Activated CD8-positive, alpha-beta T cell treated with anti-CD3 and anti-CD28 coated beads, Interleukin-2, amount 10 ng/mL, durations not matched to agents 7 days and 5 days (primary cell): ENCODE measurements around the gene MRPS2. TPM values are rescaled to one million over a fixed set of nuclear protein-coding genes. Genes with fewer than 3 reads are reported as not detected.

Experiments
- ATAC-seq: fragments of 150-1000 bp; cut with Tn5 transposase; one replicate; pipeline ENCODE4 v1.10.0; 2021; ENCODE audit warnings: moderate library complexity
- CTCF ChIA-PET: fragments of 350-600 bp; sonication (Branson Sonifier 250); formaldehyde crosslinking; loops from one replicate; lab custom pipeline; 2021; ENCODE audit warnings: antibody characterized with exemption; lab: Charles Lee
- POLR2A ChIA-PET: fragments of 350-600 bp; sonication (Branson Sonifier 250); formaldehyde crosslinking; loops from one replicate; lab custom pipeline; 2021; ENCODE audit warnings: antibody characterized with exemption; lab: Charles Lee
- DNase-seq: peaks from one replicate; pipeline ENCODE4 v3.0.0-alpha.2; 2020
- H3K27ac Mint-ChIP-seq: one replicate; pipeline ENCODE4 v1.8.0; 2021; ENCODE audit warnings: mild to moderate bottlenecking, mixed read lengths
- H3K27me3 Mint-ChIP-seq: one replicate; pipeline ENCODE4 v1.8.0; 2021; ENCODE audit warnings: low read depth, mixed read lengths
- H3K36me3 Mint-ChIP-seq: one replicate; pipeline ENCODE4 v1.8.0; 2021; ENCODE audit warnings: low read depth, mixed read lengths
- H3K4me1 Mint-ChIP-seq: one replicate; pipeline ENCODE4 v1.8.0; 2021; ENCODE audit warnings: low read depth, mixed read lengths
- H3K4me3 Mint-ChIP-seq: one replicate; pipeline ENCODE4 v1.8.0; 2021; ENCODE audit warnings: mild to moderate bottlenecking, mixed read lengths
- H3K9me3 Mint-ChIP-seq: one replicate; pipeline ENCODE4 v1.8.0; 2022; ENCODE audit warnings: mixed read lengths; ENCODE audit not compliant: insufficient read depth
- total RNA-seq, 2 experiments: library from RNA; stranded (reverse); gene quantifications; one replicate each; pipeline ENCODE4 v1.2.3, GENCODE V29; 2021

The MRPS2 gene
- total RNA-seq, 2 experiments from 2014 or later = 28.4 to 32.9 TPM

DNA sequence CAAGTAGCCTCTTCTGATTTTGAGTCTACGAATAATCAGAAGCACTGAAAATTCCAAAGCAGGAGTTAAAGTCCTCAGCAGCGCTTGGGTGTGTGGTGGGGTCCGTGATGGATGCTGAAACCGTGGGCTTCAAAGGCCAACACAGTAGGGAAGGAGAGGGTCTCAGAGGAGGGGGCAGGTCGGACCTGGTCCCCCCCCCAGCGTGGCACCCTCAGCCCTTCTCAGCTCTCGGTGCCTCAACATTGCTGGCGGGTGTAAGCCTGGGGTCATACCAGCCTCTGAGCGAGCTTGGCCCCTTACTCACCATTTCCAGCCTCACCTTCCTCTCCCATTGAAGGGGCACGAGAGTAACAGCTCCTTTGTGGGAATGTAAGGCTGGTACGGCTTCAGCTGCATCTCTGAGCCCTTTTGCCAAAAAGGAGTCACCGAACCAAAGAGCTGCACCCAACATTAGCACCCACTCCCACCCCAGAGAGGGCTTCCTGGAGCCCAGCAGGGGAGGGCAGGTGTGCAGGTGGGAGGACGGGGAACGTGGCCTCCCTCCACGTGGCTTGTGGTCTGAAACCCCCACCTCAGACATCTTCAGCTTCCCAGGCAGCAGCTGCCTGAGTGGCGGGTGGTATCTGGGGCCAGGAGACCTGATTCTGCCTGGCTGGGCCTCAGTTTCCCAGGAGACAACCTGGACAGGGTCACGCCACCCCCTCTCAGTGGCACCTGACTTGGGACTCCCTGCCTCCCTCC is 14.0 kb downstream of the MRPS2 start:
- CTCF ChIA-PET = interaction anchor here (0.8 kb wide), 1 partner anchor 10 kb away, joined by 3 read pairs; no protein-coding TSS in a partner anchor
- Mint-ChIP-seq H3K4me1 (peaks cover 15% of the 10 kb centered on the region), H3K9me3 (no peaks in the 10 kb centered on the region), H3K27ac (no peak overlapping the region), H3K27me3 (peaks cover 23% of the 10 kb centered on the region), H3K36me3 (no peaks in the 10 kb centered on the region), H3K4me3 (no peak overlapping the region)
- DNase-seq (no peak), ATAC-seq (no peak)
- POLR2A ChIA-PET = no interaction called here

DNA sequence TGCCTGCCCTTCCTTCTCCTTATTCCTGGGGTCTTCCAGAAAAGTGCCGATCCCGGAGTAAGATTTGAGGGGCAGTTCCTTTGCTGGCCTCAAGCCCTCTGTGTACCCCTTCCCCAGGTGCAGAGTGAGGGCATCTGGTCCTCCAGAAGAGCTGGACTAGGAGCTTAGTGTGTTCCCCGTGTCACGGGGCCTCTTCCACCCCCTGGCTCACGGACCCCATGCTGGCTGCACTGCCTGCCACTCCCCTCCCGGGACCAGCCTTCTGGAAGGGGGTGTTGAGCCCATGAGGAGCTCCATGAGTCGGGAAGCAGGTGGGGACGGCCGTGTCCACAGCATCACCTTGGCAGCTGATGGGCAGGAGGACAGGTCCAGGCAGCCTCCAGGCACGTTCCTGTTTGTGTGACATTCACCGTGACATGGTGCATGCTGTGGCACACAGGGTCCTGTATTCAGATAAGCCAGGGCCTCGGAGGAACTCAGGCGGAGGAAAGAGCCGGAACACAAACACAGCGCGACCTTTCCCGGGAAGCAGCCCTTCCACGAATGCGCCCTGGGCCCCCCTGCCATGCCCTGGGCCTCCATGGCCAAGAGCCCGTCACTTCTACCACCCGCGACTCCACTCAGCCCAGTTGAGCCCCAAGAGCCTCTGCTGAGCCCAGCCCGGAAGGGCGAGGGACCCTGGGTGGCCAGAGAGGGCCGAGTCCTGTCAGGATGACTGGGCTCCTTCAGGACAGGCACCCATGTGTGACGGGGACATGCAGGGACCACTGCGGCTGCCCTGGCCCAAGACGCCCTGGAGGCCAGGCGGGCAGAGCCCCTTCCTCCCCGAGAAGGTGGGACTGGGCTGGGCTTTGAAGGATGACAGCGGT is 14.8 kb downstream of the MRPS2 start:
- no peak for DNase-seq
- H3K36me3 Mint-ChIP-seq = no peaks in the 10 kb centered on the region
- peaks cover 25% of the 10 kb centered on the region for H3K27me3 Mint-ChIP-seq
- H3K9me3 Mint-ChIP-seq = no peaks in the 10 kb centered on the region
- H3K27ac Mint-ChIP-seq = no peak overlapping the region
- no peak overlapping the region for H3K4me3 Mint-ChIP-seq
- CTCF ChIA-PET = interaction anchor here (0.8 kb wide), 1 partner anchor 11 kb away, joined by 3 read pairs; no protein-coding TSS in a partner anchor
- H3K4me1 Mint-ChIP-seq = peaks cover 15% of the 10 kb centered on the region
- ATAC-seq = no peak
- POLR2A ChIA-PET = no interaction called here

DNA sequence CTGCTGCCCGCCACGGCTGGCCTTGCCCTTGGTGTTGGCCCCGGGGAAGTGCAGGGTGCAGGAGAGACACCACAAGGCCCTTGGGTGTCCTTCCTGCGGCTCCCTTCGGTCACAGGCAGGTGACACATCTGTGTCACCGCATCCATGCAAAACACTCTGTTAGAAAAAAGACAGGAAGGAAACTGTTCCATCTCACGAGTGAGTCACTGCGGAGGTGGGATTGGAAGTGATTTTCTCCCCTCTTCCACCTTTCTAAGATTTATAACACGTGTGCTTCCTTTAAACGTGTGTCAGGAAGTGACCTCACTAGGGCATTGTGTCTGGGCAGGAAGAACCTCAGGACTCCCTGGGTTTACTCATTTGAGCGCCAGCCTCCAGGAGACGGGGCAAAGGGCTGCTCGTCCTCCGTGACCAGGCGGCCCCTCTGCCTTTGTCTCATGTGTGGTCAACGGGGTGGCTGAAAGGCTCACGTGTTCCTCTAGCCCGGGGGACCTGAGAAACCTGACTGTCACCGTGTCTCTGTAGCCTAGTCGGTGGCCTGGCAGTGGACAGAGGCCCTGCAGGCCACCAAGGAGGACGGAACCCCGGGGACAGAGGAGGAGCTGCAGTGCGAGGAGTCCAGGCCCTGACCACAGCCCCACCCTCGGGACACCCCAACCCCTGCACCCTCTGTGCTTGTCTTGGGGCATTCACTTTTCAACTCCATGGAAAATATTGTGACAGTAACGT is 15.8 kb downstream of the MRPS2 start:
- ATAC-seq (no peak), DNase-seq (no peak)
- Mint-ChIP-seq H3K9me3 (no peaks in the 10 kb centered on the region), H3K36me3 (no peaks in the 10 kb centered on the region), H3K4me1 (peaks cover 11% of the 10 kb centered on the region), H3K4me3 (no peak overlapping the region), H3K27me3 (peaks cover 25% of the 10 kb centered on the region), H3K27ac (no peak overlapping the region)
- ChIA-PET POLR2A (no interaction called here), CTCF (no interaction called here)

DNA sequence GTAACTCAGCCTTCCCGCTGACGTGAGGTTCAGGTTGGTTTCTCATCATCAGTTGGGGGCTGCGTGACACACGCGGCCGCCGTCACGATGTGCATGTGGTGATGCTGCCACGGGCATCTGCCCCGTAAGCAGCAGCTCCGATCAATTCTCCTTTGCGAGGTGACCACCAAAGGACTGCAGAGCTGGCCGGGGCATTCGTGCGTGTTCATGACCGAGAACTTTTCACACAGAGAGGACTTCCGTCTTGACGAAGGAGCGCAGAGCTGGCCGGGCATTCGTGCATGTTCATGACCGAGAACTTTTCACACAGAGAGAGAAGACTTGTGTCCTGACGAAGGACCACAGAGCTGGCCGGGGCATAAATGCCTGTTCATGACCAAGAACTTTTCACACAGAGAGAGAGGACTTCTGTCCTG is 16.9 kb downstream of the MRPS2 start:
- Mint-ChIP-seq H3K27ac (no peak overlapping the region), H3K4me3 (no peak overlapping the region), H3K9me3 (no peaks in the 10 kb centered on the region), H3K4me1 (peaks cover 5% of the 10 kb centered on the region), H3K27me3 (peaks cover 22% of the 10 kb centered on the region), H3K36me3 (no peaks in the 10 kb centered on the region)
- ChIA-PET CTCF (interaction anchor here (1.0 kb wide), 1 partner anchor 48 kb away, joined by 3 read pairs; no protein-coding TSS in a partner anchor), POLR2A (no interaction called here)
- DNase-seq (no peak), ATAC-seq (no peak)

DNA sequence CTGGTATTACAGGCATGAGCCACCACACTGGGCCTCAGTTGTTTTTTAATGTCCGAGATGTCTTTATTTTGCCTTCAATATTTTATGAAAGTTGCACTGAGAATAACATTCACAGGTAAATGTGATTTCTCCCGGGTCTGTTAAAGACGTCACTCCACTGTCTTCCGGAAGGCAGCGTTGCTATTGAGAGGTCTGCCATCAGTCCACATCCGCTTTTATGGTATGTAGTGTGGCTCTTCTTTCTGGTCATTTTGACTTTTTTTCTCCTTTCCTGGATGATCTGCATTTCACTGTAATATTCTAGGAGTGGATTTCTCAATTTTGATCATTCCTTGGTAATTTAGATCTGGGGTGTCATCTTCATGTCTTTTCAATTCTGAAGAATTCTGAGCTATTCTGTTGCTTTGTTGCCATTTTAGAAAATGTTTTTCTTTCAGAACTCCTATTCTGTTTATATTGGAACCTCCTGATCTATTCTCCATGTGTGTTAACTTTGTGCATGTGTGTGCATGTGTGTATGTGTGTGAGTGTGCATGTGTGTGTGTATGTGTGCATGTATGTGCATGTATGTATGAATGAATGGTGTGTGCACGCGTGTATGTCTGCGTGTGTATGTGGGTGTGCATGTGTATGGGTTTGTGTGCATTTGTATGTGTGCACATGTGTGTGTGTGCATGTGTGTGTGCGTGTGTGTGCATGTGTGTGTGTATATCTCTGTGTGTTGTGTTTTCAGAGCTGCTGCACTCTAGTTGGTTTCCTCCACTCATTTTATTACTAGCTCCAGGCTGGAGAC is 18.9 kb downstream of the MRPS2 start:
- Mint-ChIP-seq H3K27me3 (peaks cover 18% of the 10 kb centered on the region), H3K4me1 (peaks cover 5% of the 10 kb centered on the region), H3K36me3 (no peaks in the 10 kb centered on the region), H3K27ac (no peak overlapping the region), H3K9me3 (no peaks in the 10 kb centered on the region), H3K4me3 (no peak overlapping the region)
- ChIA-PET POLR2A (no interaction called here), CTCF (no interaction called here)
- DNase-seq (no peak), ATAC-seq (no peak)

DNA sequence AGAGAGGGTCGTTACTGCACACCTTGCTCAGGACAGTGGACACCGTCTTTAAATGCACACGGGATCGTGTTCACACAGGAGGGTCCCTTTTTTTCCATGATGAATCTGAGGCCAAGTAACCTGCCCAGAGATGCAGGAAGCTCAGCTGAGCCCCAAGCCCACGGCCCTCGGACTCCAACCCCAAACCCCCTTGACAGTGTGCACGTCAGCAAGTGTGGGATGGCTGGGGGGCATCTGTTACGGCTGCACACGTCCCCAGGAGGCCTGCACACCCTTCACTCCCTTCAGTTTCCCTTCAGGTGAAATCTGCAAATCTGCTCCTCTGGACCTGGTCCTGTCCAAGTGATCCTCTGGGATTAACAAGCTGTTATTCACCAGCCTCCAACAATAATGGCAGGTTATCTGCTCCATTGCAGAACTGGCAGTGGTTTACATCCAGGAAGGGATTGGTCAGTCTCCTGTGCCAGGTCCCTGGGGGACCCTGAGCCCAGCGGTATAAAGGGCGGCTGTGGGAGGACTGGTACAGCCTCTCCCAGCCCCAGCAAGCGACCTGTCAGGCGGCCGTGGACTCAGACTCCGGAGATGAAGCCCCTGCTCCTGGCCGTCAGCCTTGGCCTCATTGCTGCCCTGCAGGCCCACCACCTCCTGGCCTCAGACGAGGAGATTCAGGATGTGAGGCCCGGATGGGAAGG is 20.6 kb downstream of the MRPS2 start, which contains the start of gene LCN1:
LCN1 (plus strand) TSS at position 525 of the 692 bp plus-strand sequence; CDS start at position 583, 58 bp downstream.
- Mint-ChIP-seq H3K4me1 (peaks cover 3% of the 10 kb centered on the region), H3K27me3 (peaks cover 18% of the 10 kb centered on the region), H3K4me3 (no peak within 1 kb of the TSS), H3K36me3 (no peaks in the 10 kb centered on the region), H3K27ac (no peak within 1 kb of the TSS), H3K9me3 (no peaks in the 10 kb centered on the region)
- DNase-seq = no peak
- ATAC-seq = no peak
- CTCF ChIA-PET = no interaction called here
- POLR2A ChIA-PET = no interaction called here

DNA sequence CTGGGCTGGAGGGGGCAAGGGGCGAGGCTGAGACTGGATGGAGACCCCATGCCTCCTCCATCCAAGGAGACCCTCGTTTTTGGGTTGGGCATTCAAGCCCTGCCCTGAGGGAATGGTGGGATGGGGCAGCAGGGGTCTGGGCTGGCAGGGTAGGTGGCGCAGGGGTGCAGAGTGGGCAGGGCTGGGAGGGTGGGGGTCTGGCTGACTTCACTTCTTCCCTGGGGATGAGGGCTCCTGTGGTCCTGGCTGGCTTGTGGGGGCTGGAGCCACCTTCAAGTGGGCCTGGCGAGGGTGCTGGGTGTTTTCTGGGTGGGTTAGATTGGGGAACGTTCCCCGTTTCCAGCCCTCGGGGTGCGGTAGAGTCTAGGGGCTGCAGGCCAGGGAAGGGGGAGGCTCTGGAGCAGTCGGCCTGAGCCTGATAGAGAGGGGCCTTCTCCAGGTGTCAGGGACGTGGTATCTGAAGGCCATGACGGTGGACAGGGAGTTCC is 21.2 kb downstream of the MRPS2 start:
- ATAC-seq (no peak), DNase-seq (no peak)
- H3K9me3 Mint-ChIP-seq = no peaks in the 10 kb centered on the region
- no peaks in the 10 kb centered on the region for H3K4me1 Mint-ChIP-seq
- H3K4me3 Mint-ChIP-seq = no peak overlapping the region
- CTCF ChIA-PET = no interaction called here
- no peak overlapping the region for H3K27ac Mint-ChIP-seq
- H3K36me3 Mint-ChIP-seq = no peaks in the 10 kb centered on the region
- POLR2A ChIA-PET = no interaction called here
- peaks cover 18% of the 10 kb centered on the region for H3K27me3 Mint-ChIP-seq

DNA sequence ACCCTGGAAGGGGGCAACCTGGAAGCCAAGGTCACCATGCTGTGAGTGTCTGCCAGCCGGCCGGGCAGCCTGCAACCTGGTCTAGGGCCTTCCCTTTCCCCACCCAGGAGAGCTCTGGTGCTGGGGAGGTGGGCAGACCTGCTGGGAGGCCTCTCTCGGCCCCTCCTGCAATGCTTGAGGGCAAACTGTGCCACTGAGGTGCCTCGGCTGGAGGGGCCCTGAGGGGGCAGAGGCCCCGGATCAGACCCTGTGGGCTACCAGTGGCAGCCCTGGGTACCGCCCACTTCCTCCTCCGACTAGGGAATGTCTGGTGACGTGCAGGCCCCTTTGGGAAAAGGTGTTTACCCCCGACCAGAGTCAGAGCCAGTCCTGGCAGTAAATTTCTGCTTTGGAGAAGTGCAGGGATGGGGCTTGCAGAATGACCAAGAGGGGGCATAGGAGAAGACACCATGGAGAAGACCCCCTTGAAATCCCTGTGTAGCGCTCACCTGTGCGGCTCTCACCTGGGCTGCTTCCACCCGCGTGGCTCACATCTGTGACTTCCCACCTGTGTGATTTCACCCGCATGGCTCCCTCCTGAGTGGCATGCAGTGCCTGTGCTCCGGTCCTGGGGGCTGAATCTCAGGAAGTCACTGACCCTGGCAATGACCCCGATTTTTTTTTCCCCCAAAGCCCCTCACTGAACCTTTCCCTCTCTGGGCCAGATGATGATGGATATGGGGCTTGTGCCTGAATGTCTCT is 21.8 kb downstream of the MRPS2 start:
- Mint-ChIP-seq H3K4me1 (no peaks in the 10 kb centered on the region), H3K36me3 (no peaks in the 10 kb centered on the region), H3K4me3 (no peak overlapping the region), H3K27ac (no peak overlapping the region), H3K9me3 (no peaks in the 10 kb centered on the region), H3K27me3 (peaks cover 18% of the 10 kb centered on the region)
- ChIA-PET POLR2A (no interaction called here), CTCF (no interaction called here)
- DNase-seq (no peak), ATAC-seq (no peak)

DNA sequence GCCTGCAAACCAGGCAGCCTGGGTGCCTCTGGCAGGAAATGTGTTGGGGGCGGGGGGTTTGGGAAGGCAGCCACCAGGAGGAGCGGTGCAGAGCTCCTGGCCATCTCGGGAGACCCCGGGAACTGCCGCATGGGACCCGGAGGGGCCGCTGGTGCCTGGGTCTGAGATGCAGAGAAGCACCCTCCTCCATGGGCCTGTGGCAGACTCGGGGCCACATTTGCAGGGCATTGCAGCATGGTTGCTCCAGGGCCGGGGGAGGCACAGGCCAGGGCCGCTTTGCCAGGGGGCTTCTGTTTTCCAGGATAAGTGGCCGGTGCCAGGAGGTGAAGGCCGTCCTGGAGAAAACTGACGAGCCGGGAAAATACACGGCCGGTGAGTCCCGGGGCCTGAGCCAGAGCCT is 22.4 kb downstream of the MRPS2 start:
- Mint-ChIP-seq H3K4me3 (no peak overlapping the region), H3K4me1 (no peaks in the 10 kb centered on the region), H3K27me3 (peaks cover 14% of the 10 kb centered on the region), H3K27ac (no peak overlapping the region), H3K36me3 (no peaks in the 10 kb centered on the region), H3K9me3 (no peaks in the 10 kb centered on the region)
- ATAC-seq (no peak), DNase-seq (no peak)
- CTCF ChIA-PET = no interaction called here
- POLR2A ChIA-PET = no interaction called here

DNA sequence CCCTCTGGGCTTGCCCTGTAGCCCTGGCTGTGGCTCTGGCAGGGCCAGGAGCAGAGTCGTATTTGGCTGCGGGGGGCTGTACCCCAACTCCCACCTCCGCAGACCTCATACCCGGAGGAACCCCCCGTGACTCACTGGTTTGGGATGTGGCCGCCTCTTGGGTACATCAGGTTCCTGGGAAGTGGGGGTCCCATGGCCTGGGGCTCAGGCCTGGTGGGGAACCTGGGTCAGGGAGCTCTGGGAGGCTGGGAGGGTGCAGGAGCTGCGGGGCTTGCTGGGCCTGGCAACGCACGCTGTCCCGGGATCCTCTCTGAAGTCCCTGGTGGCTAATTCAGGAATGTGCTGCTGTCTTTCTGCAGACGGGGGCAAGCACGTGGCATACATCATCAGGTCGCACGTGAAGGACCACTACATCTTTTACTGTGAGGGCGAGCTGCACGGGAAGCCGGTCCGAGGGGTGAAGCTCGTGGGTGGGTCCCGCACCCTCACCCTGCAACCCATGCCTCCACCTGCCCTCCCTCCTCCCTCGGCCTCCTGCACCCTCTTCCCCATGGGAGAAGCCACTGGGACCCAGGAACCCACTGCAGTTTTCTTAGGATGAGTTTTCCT is 23.1 kb downstream of the MRPS2 start:
- Mint-ChIP-seq H3K27ac (no peak overlapping the region), H3K4me3 (no peak overlapping the region), H3K36me3 (no peaks in the 10 kb centered on the region), H3K4me1 (no peaks in the 10 kb centered on the region), H3K27me3 (peaks cover 8% of the 10 kb centered on the region), H3K9me3 (no peaks in the 10 kb centered on the region)
- DNase-seq = no peak
- ATAC-seq = no peak
- ChIA-PET CTCF (no interaction called here), POLR2A (no interaction called here)
